ENCODE data around the gene DNAJC16.
"Not testable (repeated sequence)": the region's sequence is repeated elsewhere in the genome, so short reads cannot be mapped to it uniquely, and the experiment has no call there.

The DNAJC16 gene

DNA sequence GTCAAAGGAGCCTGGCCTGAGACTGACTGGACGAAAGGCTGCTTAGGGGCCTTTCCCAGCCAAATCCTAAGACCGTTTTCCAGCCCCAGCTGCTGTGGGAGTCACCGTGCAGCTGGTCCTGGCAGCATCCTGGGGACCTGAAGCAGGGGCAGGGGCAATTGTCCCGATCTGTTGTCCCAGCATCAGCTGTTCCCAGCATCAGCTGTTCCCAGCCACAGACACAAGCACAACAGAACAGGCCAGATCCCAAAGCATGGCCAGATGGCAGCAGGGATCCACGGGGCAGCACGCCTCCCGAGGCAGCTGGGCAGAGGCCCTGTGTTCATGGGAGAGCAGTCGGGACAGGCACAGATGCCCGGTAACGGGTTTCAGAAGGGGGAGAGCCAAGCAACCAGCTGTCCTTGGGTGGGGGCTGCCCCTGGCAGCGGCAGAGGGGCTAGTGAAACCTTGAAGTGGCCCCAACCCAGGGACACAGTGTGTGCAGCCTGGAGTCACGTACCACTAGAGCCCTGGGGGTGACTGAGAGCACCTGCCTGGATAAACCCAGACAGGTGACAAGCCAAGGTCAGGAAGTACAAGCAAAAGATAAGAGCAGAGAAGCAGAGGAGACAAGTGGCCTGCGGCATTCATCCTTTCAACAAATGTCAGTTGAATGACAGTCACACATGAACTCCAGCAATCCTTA, 37.5 kb upstream of the DNAJC16 start (continued):
- TF ChIP-seq, protein P1, sequence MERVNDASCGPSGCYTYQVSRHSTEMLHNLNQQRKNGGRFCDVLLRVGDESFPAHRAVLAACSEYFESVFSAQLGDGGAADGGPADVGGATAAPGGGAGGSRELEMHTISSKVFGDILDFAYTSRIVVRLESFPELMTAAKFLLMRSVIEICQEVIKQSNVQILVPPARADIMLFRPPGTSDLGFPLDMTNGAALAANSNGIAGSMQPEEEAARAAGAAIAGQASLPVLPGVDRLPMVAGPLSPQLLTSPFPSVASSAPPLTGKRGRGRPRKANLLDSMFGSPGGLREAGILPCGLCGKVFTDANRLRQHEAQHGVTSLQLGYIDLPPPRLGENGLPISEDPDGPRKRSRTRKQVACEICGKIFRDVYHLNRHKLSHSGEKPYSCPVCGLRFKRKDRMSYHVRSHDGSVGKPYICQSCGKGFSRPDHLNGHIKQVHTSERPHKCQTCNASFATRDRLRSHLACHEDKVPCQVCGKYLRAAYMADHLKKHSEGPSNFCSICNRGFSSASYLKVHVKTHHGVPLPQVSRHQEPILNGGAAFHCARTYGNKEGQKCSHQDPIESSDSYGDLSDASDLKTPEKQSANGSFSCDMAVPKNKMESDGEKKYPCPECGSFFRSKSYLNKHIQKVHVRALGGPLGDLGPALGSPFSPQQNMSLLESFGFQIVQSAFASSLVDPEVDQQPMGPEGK (CRISPR knock-in tag; IDR thresholded peaks at IDR 0.05; ENCODE audit: borderline replicate concordance): no peak
- TF ChIP-seq OSR1 (CRISPR knock-in tag; IDR thresholded peaks at IDR 0.05) (no peak), ZC3H10 (CRISPR knock-in tag; IDR thresholded peaks at IDR 0.05) (no peak), ZNF565 (CRISPR knock-in tag; conservative IDR thresholded peaks at IDR 0.05; ENCODE audit: low read depth) (no peak)

DNA sequence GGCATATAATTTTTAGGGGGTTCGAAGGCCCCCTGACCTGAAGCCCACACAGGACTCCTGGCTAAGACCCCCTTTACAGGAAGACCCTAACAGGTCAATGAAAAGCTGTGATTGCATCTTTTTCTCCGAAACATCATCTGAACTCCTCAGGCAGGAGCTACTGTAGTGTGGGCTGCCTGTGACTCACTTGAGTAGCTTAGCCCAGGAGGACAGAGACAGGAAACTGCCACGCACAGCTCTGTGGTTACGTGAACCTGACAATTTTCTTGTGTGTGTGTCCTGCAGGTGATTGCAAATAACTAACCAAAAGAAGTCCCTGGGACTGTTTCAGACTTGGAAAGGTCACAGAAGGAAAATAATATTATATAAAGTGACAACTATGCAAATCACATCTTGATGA, 35.6 kb upstream of the DNAJC16 start:
- ATAC-seq: not testable (repeated sequence)

DNA sequence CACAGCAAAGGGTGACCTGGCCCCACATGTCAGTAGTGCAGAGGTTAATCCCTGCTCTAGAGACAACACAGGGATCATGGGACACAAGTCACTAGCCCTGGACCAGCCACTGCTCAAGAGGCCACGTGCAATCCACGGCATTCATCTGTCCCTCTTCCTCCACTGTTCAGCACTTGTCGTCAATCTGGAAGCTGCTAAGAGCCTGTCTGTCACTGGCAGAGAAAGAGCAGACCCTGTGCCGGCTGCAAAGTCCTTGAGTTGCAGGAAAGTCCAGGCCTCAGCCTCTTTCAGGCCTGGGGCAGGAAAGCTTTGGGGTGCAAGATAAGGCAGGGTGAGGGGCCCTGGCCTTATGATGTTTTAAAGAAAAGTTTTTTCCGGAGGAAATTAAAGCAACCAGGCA, 34.1 kb upstream of the DNAJC16 start:
- ATAC-seq: no peak
- TF ChIP-seq ZNF565 (CRISPR knock-in tag; conservative IDR thresholded peaks at IDR 0.05; ENCODE audit: low read depth) (no peak), TCF4 (CRISPR knock-in tag; IDR thresholded peaks at IDR 0.05; ENCODE audit: borderline replicate concordance) (no peak), ISL1 (CRISPR knock-in tag; IDR thresholded peaks at IDR 0.05) (no peak), SNAI2 (CRISPR knock-in tag; IDR thresholded peaks at IDR 0.05) (no peak), ESRRG (CRISPR knock-in tag; IDR thresholded peaks at IDR 0.05) (no peak), GLIS3 (CRISPR knock-in tag; IDR thresholded peaks at IDR 0.05) (no peak), ZFP30 (CRISPR knock-in tag; IDR thresholded peaks at IDR 0.05) (no peak), TOX (CRISPR knock-in tag; IDR thresholded peaks at IDR 0.05; ENCODE audit: borderline replicate concordance) (no peak), ZC3H10 (CRISPR knock-in tag; IDR thresholded peaks at IDR 0.05) (no peak), OSR1 (CRISPR knock-in tag; IDR thresholded peaks at IDR 0.05) (no peak), ZNF70 (CRISPR knock-in tag; IDR thresholded peaks at IDR 0.05) (no peak), ZFP3 (CRISPR knock-in tag; IDR thresholded peaks at IDR 0.05) (no peak), PPARA (CRISPR knock-in tag; IDR thresholded peaks at IDR 0.05; ENCODE audit: borderline replicate concordance) (no peak)
- TF ChIP-seq, protein P2, sequence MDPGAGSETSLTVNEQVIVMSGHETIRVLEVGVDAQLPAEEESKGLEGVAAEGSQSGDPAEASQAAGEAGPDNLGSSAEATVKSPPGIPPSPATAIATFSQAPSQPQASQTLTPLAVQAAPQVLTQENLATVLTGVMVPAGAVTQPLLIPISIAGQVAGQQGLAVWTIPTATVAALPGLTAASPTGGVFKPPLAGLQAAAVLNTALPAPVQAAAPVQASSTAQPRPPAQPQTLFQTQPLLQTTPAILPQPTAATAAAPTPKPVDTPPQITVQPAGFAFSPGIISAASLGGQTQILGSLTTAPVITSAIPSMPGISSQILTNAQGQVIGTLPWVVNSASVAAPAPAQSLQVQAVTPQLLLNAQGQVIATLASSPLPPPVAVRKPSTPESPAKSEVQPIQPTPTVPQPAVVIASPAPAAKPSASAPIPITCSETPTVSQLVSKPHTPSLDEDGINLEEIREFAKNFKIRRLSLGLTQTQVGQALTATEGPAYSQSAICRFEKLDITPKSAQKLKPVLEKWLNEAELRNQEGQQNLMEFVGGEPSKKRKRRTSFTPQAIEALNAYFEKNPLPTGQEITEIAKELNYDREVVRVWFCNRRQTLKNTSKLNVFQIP (CRISPR knock-in tag; IDR thresholded peaks at IDR 0.05; ENCODE audit: borderline replicate concordance, low read depth): no peak
- TF ChIP-seq, protein P3, sequence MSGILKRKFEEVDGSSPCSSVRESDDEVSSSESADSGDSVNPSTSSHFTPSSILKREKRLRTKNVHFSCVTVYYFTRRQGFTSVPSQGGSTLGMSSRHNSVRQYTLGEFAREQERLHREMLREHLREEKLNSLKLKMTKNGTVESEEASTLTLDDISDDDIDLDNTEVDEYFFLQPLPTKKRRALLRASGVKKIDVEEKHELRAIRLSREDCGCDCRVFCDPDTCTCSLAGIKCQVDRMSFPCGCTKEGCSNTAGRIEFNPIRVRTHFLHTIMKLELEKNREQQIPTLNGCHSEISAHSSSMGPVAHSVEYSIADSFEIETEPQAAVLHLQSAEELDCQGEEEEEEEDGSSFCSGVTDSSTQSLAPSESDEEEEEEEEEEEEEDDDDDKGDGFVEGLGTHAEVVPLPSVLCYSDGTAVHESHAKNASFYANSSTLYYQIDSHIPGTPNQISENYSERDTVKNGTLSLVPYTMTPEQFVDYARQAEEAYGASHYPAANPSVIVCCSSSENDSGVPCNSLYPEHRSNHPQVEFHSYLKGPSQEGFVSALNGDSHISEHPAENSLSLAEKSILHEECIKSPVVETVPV (CRISPR knock-in tag; IDR thresholded peaks at IDR 0.05): no peak
- TF ChIP-seq, protein P4, sequence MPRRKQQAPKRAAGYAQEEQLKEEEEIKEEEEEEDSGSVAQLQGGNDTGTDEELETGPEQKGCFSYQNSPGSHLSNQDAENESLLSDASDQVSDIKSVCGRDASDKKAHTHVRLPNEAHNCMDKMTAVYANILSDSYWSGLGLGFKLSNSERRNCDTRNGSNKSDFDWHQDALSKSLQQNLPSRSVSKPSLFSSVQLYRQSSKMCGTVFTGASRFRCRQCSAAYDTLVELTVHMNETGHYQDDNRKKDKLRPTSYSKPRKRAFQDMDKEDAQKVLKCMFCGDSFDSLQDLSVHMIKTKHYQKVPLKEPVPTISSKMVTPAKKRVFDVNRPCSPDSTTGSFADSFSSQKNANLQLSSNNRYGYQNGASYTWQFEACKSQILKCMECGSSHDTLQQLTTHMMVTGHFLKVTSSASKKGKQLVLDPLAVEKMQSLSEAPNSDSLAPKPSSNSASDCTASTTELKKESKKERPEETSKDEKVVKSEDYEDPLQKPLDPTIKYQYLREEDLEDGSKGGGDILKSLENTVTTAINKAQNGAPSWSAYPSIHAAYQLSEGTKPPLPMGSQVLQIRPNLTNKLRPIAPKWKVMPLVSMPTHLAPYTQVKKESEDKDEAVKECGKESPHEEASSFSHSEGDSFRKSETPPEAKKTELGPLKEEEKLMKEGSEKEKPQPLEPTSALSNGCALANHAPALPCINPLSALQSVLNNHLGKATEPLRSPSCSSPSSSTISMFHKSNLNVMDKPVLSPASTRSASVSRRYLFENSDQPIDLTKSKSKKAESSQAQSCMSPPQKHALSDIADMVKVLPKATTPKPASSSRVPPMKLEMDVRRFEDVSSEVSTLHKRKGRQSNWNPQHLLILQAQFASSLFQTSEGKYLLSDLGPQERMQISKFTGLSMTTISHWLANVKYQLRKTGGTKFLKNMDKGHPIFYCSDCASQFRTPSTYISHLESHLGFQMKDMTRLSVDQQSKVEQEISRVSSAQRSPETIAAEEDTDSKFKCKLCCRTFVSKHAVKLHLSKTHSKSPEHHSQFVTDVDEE (CRISPR knock-in tag; IDR thresholded peaks at IDR 0.05): no peak

DNA sequence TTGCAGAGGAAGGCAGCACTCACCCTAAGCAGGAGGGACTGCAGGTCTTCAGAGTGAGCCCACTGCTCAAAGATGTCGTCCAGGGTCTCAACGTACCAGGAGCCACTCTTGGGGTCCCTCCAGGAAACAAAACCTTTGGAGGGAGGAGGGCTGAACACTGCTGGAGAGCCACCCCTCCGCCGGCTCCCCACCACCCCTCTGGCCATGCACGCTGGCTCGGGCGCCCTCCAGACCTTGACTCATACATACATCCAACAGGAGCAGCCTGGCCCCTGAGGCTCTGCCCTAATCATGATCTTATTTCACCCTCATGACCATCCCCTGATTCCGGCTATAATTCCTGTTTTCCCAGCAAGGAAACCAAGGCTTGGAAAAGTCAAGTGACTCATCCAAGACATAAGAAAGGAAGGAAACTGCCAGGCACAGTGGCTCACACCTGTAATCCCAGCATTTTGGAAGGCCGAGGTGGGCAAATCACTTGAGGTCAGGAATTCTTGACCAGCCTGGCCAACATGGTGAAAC, 32.7 kb upstream of the DNAJC16 start:
- no peak for ATAC-seq
- no peak for TF ChIP-seq ZNF8 (CRISPR knock-in tag; IDR thresholded peaks at IDR 0.05)
- no peak for TF ChIP-seq ZNF565 (CRISPR knock-in tag; conservative IDR thresholded peaks at IDR 0.05; ENCODE audit: low read depth)
- TF ChIP-seq PPARA (CRISPR knock-in tag; IDR thresholded peaks at IDR 0.05; ENCODE audit: borderline replicate concordance): no peak
- TF ChIP-seq OSR1 (CRISPR knock-in tag; IDR thresholded peaks at IDR 0.05): no peak
- no peak for TF ChIP-seq BACH2 (CRISPR knock-in tag; IDR thresholded peaks at IDR 0.05; ENCODE audit: borderline replicate concordance)
- no peak for TF ChIP-seq ISL1 (CRISPR knock-in tag; IDR thresholded peaks at IDR 0.05)
- no peak for TF ChIP-seq RARB (CRISPR knock-in tag; IDR thresholded peaks at IDR 0.05)
- TF ChIP-seq, protein P3 (CRISPR knock-in tag; IDR thresholded peaks at IDR 0.05): no peak
- TF ChIP-seq GLIS3 (CRISPR knock-in tag; IDR thresholded peaks at IDR 0.05): no peak
- TF ChIP-seq, protein P5, sequence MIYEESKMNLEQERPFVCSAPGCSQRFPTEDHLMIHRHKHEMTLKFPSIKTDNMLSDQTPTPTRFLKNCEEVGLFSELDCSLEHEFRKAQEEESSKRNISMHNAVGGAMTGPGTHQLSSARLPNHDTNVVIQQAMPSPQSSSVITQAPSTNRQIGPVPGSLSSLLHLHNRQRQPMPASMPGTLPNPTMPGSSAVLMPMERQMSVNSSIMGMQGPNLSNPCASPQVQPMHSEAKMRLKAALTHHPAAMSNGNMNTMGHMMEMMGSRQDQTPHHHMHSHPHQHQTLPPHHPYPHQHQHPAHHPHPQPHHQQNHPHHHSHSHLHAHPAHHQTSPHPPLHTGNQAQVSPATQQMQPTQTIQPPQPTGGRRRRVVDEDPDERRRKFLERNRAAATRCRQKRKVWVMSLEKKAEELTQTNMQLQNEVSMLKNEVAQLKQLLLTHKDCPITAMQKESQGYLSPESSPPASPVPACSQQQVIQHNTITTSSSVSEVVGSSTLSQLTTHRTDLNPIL (CRISPR knock-in tag; IDR thresholded peaks at IDR 0.05; ENCODE audit: low read depth): no peak
- TF ChIP-seq ARNTL (CRISPR knock-in tag; IDR thresholded peaks at IDR 0.05; ENCODE audit: borderline replicate concordance, low read depth): no peak
- TF ChIP-seq ZC3H10 (CRISPR knock-in tag; IDR thresholded peaks at IDR 0.05): no peak

Measured in SK-N-SH treated with all-trans-retinoic acid at 6 μM for 48 hours (cell line).